ENCODE data around the gene STARD10. TPM values are rescaled to one million over a fixed set of nuclear protein-coding genes. Genes with fewer than 3 reads are reported as not detected.

Gene STARD10
- total and polyA plus RNA-seq, 9 of the 15 experiments (the other 6 are each of a cell fraction or from before 2014, with no cell fraction given) = 0.15 to 52.9 (median 32.3) TPM

GRCh38 chr11:72741429-72741833, 52.4 kb downstream of the STARD10 start (continued):
- TF ChIP-seq ZNF589 (CRISPR knock-in tag; IDR thresholded peaks at IDR 0.05; ENCODE audit: low read depth) = peak; percentile 77; the same call in 1 of the 2 replicates
- TF ChIP-seq, protein P1, sequence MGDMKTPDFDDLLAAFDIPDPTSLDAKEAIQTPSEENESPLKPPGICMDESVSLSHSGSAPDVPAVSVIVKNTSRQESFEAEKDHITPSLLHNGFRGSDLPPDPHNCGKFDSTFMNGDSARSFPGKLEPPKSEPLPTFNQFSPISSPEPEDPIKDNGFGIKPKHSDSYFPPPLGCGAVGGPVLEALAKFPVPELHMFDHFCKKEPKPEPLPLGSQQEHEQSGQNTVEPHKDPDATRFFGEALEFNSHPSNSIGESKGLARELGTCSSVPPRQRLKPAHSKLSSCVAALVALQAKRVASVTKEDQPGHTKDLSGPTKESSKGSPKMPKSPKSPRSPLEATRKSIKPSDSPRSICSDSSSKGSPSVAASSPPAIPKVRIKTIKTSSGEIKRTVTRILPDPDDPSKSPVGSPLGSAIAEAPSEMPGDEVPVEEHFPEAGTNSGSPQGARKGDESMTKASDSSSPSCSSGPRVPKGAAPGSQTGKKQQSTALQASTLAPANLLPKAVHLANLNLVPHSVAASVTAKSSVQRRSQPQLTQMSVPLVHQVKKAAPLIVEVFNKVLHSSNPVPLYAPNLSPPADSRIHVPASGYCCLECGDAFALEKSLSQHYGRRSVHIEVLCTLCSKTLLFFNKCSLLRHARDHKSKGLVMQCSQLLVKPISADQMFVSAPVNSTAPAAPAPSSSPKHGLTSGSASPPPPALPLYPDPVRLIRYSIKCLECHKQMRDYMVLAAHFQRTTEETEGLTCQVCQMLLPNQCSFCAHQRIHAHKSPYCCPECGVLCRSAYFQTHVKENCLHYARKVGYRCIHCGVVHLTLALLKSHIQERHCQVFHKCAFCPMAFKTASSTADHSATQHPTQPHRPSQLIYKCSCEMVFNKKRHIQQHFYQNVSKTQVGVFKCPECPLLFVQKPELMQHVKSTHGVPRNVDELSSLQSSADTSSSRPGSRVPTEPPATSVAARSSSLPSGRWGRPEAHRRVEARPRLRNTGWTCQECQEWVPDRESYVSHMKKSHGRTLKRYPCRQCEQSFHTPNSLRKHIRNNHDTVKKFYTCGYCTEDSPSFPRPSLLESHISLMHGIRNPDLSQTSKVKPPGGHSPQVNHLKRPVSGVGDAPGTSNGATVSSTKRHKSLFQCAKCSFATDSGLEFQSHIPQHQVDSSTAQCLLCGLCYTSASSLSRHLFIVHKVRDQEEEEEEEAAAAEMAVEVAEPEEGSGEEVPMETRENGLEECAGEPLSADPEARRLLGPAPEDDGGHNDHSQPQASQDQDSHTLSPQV (IDR thresholded peaks at IDR 0.05) = peak; percentile 75
- no peak for TF ChIP-seq NFATC3 (IDR thresholded peaks at IDR 0.05)
- TF ChIP-seq IRF2 (CRISPR knock-in tag; IDR thresholded peaks at IDR 0.05) = no peak
- peak; percentile 80 to 87; a peak in 3 of 4 replicates for TF ChIP-seq MAZ (CRISPR knock-in tag; conservative IDR thresholded peaks at IDR 0.05 in 1 of 2, IDR thresholded peaks at IDR 0.05 in 1 of 2)
- no peak for TF ChIP-seq TAF7 (tag; IDR thresholded peaks at IDR 0.05)
- TF ChIP-seq ZFX (CRISPR knock-in tag; IDR thresholded peaks at IDR 0.05) = no peak
- TF ChIP-seq HOMEZ (CRISPR knock-in tag; IDR thresholded peaks at IDR 0.05) = no peak
- TF ChIP-seq, protein P2, sequence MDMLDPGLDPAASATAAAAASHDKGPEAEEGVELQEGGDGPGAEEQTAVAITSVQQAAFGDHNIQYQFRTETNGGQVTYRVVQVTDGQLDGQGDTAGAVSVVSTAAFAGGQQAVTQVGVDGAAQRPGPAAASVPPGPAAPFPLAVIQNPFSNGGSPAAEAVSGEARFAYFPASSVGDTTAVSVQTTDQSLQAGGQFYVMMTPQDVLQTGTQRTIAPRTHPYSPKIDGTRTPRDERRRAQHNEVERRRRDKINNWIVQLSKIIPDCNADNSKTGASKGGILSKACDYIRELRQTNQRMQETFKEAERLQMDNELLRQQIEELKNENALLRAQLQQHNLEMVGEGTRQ (CRISPR knock-in tag; IDR thresholded peaks at IDR 0.05) = no peak
- peak; percentile 10 to 54; a peak in 2 of 4 replicates for TF ChIP-seq RAD21 (CRISPR knock-in tag; conservative IDR thresholded peaks at IDR 0.05 in 1 of 2, IDR thresholded peaks at IDR 0.05 in 1 of 2)
- TF ChIP-seq, protein P3, sequence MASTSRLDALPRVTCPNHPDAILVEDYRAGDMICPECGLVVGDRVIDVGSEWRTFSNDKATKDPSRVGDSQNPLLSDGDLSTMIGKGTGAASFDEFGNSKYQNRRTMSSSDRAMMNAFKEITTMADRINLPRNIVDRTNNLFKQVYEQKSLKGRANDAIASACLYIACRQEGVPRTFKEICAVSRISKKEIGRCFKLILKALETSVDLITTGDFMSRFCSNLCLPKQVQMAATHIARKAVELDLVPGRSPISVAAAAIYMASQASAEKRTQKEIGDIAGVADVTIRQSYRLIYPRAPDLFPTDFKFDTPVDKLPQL (IDR thresholded peaks at IDR 0.05; ENCODE audit: extremely low read depth, insufficient read length) = no peak
- no peak for TF ChIP-seq ZFP1 (CRISPR knock-in tag; IDR thresholded peaks at IDR 0.05)
- peak; percentile 26; the same call in 1 of the 2 replicates for TF ChIP-seq ELF1 (tag; IDR thresholded peaks at IDR 0.05)
- TF ChIP-seq ZBTB7A (IDR thresholded peaks at IDR 0.05; ENCODE audit: borderline replicate concordance, control insufficient read depth, low read depth, low read length) = peak; percentile 87
- TF ChIP-seq TCF3 (CRISPR knock-in tag; IDR thresholded peaks at IDR 0.05) = peak; percentile 43
- 0 out of 4 replicates have a peak, but pooled peaks of 1 of the 2 experiments have one; percentile 28 for TF ChIP-seq SRF (CRISPR knock-in tag; IDR thresholded peaks at IDR 0.05)
- TF ChIP-seq MEIS2 (IDR thresholded peaks at IDR 0.05; ENCODE audit: partially characterized antibody) = no peak
- no peak for TF ChIP-seq PHB2 (IDR thresholded peaks at IDR 0.05; ENCODE audit: low read depth)
- 0 out of 2 replicates have a peak, but pooled peaks have one; percentile 52 for TF ChIP-seq ZNF431 (CRISPR knock-in tag; IDR thresholded peaks at IDR 0.05)

Measured in K562 (cell line).